Pancreas (tissue), 10 donors: ENCODE data around the gene FHIP1B. TPM values are rescaled to one million over a fixed set of nuclear protein-coding genes. Genes with fewer than 3 reads are reported as not detected.

Source experiments
- ATAC-seq, 4 donors: fragments of 200-7000 bp; cut with Tn5 transposase; one replicate each; pipeline versions ENCODE4 v1.8.0 to v1.9.1; 2020; ENCODE audit warnings: mild to moderate bottlenecking in 4 of 4, moderate library complexity in 4 of 4
- DNase-seq, 6 donors: peaks; one replicate each; pipeline ENCODE4 v3.0.0-alpha.2; 2020
- FAIRE-seq: peaks from 2 replicates; lab custom pipeline; 2012; peaks lifted over from hg19 to GRCh38; lab: Jason Lieb, UNC
- H3K27ac ChIP-seq, 4 donors: fragments of 200-600 bp; sonication (generic); 1 replicate in 3 of 4; 2 replicates in 1 of 4; pipeline versions ENCODE4 v1.5.0 to v1.8.0; 2020
- H3K27me3 ChIP-seq, 4 donors: fragments of 200-600 bp; one replicate each; pipeline ENCODE4 v1.8.0; 2021
- H3K36me3 ChIP-seq, 3 donors: fragments of 200-600 bp; sonication (generic) in 1 of 3; one replicate each; pipeline versions ENCODE4 v1.5.0 to v1.8.0; 2020 to 2021
- H3K4me1 ChIP-seq, 3 donors: fragments of 200-600 bp; one replicate each; pipeline ENCODE4 v1.8.0; 2021
- H3K4me3 ChIP-seq, 4 donors: fragments of 200-600 bp; sonication (generic) in 2 of 4; one replicate each; pipeline versions ENCODE4 v1.5.0 to v1.8.0; 2020 to 2021
- H3K9me3 ChIP-seq, 4 donors: fragments of 200-600 bp; one replicate each; pipeline ENCODE4 v1.8.0; 2021
- WGBS, 2 donors: extraction: QIAGEN DNeasy Blood & Tissue Kit; methylation state at CpG; one replicate each; pipeline ENCODE4 v1.1.7; 2013; 5-methylcytosine and 5-hydroxymethylcytosine counted together
- intact Hi-C, 3 donors: fragments of 100-400 bp; cut with DNase I; formaldehyde crosslinking; loops; one replicate each; pipeline versions ENCODE4 v1.11.1 to v1.14.2; 2022
- polyA plus RNA-seq, 2 donors: library from polyadenylated mRNA; stranded (reverse); fragments of 200-250 nt; gene quantifications; one replicate each; pipeline ENCODE4 v1.2.3, GENCODE V29; 2013
- total RNA-seq, 6 donors: library from RNA; stranded (reverse); fragmentation: NEBNext Ultra II Directional in 4 of 6; extraction: Animal tissue kit (Norgen Biotek cat#: 25700) in 4 of 6; gene quantifications; one replicate each; pipeline versions ENCODE4 v1.2.1 to v1.2.4, GENCODE V29; 2021 to 2023
- TF ChIP-seq, protein P1 (sequence below), 4 donors: fragments of 200-600 bp; sonication (generic) in 3 of 4; IDR thresholded peaks; one replicate each; pipeline versions ENCODE4 v1.5.0 to v1.8.0; 2021; ENCODE audit warnings: antibody characterized with exemption in 4 of 4
- donor health status: healthy with polysubstance abuse.
- donor health status: DM: no; HTN: no; CAD: no; lungs with moderate emphysema.
- donor health status: DM: no; HTN: no; CAD: no.
- donor health status: control.
- donor health status: control.
- donor health status: Bipolar disorder and iron deficiency.
- donor health status: DM: yes; HTN: yes; CAD: no.
- donor health status: DM: no; HTN: no; CAD: no.
- donor health status: DM: no; HTN: no; CAD: no.
- donor health status: DM: yes; HTN: yes; CAD: no.

The FHIP1B gene
- total and polyA plus RNA-seq, 8 donors = 13.0 to 82.9 (median 19.6) TPM

DNA sequence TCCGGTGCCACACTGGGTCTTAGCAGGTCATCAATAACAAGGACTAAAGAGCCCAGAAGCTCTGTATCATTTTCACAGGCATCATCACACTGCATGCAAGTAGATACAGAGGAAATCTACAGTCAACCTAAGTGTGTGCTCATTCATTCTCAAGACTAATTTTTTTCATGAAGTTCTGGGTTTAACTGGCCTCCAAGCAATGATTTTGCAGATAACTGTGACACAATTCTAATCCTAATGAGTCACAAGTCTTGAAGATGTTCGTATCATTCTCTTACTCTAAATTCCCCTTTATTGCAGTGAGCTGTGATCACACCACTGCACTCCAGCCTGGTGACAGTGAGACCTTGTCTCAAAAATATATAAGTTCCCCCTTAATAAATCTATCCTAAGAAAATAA, 33.0 kb downstream of the FHIP1B start:
- intact Hi-C loops = no loop called here
- no peak for FAIRE-seq
- peak in 1 of 4 donors; percentile 32 for ATAC-seq
- no peak for DNase-seq
- H3K27me3 ChIP-seq = no peaks in the 10 kb centered on the region
- H3K36me3 ChIP-seq = no peaks in the 10 kb centered on the region
- TF ChIP-seq, protein P1, sequence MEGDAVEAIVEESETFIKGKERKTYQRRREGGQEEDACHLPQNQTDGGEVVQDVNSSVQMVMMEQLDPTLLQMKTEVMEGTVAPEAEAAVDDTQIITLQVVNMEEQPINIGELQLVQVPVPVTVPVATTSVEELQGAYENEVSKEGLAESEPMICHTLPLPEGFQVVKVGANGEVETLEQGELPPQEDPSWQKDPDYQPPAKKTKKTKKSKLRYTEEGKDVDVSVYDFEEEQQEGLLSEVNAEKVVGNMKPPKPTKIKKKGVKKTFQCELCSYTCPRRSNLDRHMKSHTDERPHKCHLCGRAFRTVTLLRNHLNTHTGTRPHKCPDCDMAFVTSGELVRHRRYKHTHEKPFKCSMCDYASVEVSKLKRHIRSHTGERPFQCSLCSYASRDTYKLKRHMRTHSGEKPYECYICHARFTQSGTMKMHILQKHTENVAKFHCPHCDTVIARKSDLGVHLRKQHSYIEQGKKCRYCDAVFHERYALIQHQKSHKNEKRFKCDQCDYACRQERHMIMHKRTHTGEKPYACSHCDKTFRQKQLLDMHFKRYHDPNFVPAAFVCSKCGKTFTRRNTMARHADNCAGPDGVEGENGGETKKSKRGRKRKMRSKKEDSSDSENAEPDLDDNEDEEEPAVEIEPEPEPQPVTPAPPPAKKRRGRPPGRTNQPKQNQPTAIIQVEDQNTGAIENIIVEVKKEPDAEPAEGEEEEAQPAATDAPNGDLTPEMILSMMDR (IDR thresholded peaks at IDR 0.05) = no peak
- no peak overlapping the region for H3K4me3 ChIP-seq
- H3K9me3 ChIP-seq = no peaks in the 10 kb centered on the region
- no peak overlapping the region for H3K27ac ChIP-seq
- 74 to 90% methylated on average over 2 of the region's 2 CpGs for WGBS, 2 donors
- no peaks in the 10 kb centered on the region for H3K4me1 ChIP-seq

GRCh38 chr11:6200975-6201374, 33.5 kb downstream of the FHIP1B start:
- Histone ChIP-seq H3K4me1 (no peaks in the 10 kb centered on the region), H3K27me3 (no peaks in the 10 kb centered on the region), H3K9me3 (no peaks in the 10 kb centered on the region), H3K4me3 (no peak overlapping the region), H3K27ac (no peak overlapping the region), H3K36me3 (no peaks in the 10 kb centered on the region)
- ATAC-seq (peak in 3 of 4 donors; percentile 30 to 63 (median 61)), DNase-seq (peak in 1 of 6 donors; percentile 43), FAIRE-seq (no peak)
- intact Hi-C loops = no loop called here
- TF ChIP-seq, protein P1 (IDR thresholded peaks at IDR 0.05) = no peak
- WGBS, 2 donors = 79 to 83% methylated on average over 4 of the region's 4 CpGs

DNA sequence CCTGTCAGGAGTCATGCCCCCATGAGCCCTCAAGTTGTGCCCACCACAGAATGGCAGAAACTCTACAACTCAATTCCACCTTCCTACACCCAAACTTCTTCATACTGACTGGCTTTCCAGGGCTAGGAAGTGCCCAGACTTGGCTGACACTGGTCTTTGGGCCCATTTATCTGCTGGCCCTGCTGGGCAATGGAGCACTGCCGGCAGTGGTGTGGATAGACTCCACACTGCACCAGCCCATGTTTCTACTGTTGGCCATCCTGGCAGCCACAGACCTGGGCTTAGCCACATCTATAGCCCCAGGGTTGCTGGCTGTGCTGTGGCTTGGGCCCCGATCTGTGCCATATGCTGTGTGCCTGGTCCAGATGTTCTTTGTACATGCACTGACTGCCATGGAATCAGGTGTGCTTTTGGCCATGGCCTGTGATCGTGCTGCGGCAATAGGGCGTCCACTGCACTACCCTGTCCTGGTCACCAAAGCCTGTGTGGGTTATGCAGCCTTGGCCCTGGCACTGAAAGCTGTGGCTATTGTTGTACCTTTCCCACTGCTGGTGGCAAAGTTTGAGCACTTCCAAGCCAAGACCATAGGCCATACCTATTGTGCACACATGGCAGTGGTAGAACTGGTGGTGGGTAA, 35.1 kb downstream of the FHIP1B start, which contains the start of gene OR52W1:
OR52W1 (plus strand) TSS at position 51 of the 637 bp plus-strand sequence; CDS start at position 51, 0 bp downstream.
- no peak within 1 kb of the TSS for H3K27ac ChIP-seq
- TF ChIP-seq, protein P1 (IDR thresholded peaks at IDR 0.05) = no peak
- no peaks in the 10 kb centered on the region for H3K4me1 ChIP-seq
- no peaks in the 10 kb centered on the region for H3K9me3 ChIP-seq
- no peaks in the 10 kb centered on the region for H3K36me3 ChIP-seq
- H3K27me3 ChIP-seq = no peaks in the 10 kb centered on the region
- H3K4me3 ChIP-seq = no peak within 1 kb of the TSS
- DNase-seq (no peak), FAIRE-seq (no peak), ATAC-seq (no peak)
- 96 to 100% methylated on average over 5 of the region's 5 CpGs for WGBS, 2 donors
- intact Hi-C loops = no loop called here

DNA sequence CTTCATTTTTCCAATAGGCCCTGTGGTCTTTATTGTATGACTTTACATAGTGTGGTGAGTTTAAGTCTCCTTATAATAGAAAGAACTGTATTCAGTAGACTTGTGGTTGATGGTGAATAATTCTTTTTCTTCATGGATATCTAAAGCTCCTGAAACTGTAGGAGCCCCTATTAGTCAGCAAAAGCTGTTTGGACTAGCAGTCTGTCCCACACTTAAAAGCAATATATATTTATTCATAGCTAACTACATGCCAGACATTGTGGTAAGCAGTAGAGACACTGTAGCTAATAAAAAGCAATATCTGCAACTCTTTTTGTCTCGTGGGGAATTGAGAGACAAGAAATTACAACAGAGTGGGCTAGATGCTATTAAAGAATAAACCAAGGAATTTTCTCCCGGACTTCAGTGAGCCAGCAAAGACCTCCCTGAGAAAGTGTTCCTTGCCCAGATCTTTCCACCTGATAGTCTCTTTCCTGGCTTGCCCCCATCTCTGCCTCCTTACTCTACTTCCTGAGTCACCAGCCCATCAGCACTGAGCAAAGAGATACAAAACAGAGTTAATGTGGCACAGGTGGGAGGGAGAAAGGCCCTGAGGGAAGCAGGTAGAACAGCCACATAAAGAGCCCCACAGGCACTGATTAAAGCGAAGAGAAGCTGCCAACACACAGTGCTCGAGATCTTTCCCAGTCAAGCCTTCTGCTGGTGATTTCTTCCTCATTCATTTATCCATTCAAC, 36.8 kb downstream of the FHIP1B start:
- no peaks in the 10 kb centered on the region for H3K27me3 ChIP-seq
- intact Hi-C loops = no loop called here
- no peaks in the 10 kb centered on the region for H3K4me1 ChIP-seq
- DNase-seq (no peak), ATAC-seq (no peak), FAIRE-seq (no peak)
- H3K27ac ChIP-seq = no peak overlapping the region
- H3K36me3 ChIP-seq = no peaks in the 10 kb centered on the region
- no peaks in the 10 kb centered on the region for H3K9me3 ChIP-seq
- WGBS, 2 donors = 71 to 83% methylated on average over 4 of the region's 4 CpGs
- H3K4me3 ChIP-seq = no peak overlapping the region
- TF ChIP-seq, protein P1 (IDR thresholded peaks at IDR 0.05) = no peak

GRCh38 chr11:6196396-6196795, 38.0 kb downstream of the FHIP1B start:
- no peak for DNase-seq
- no peak for ATAC-seq
- intact Hi-C loops = no loop called here
- Histone ChIP-seq H3K9me3 (no peaks in the 10 kb centered on the region), H3K36me3 (no peaks in the 10 kb centered on the region), H3K4me3 (no peak overlapping the region), H3K27ac (no peak overlapping the region), H3K4me1 (no peaks in the 10 kb centered on the region), H3K27me3 (no peaks in the 10 kb centered on the region)
- 49 to 56% methylated on average over 4 of the region's 4 CpGs for WGBS, 2 donors
- FAIRE-seq = no peak
- TF ChIP-seq, protein P1 (IDR thresholded peaks at IDR 0.05) = no peak
